ENCODE data around the gene CTSZ.
A peak's percentile ranks its signal among the peaks of the same experiment; 100 is the strongest.

CTSZ gene

DNA sequence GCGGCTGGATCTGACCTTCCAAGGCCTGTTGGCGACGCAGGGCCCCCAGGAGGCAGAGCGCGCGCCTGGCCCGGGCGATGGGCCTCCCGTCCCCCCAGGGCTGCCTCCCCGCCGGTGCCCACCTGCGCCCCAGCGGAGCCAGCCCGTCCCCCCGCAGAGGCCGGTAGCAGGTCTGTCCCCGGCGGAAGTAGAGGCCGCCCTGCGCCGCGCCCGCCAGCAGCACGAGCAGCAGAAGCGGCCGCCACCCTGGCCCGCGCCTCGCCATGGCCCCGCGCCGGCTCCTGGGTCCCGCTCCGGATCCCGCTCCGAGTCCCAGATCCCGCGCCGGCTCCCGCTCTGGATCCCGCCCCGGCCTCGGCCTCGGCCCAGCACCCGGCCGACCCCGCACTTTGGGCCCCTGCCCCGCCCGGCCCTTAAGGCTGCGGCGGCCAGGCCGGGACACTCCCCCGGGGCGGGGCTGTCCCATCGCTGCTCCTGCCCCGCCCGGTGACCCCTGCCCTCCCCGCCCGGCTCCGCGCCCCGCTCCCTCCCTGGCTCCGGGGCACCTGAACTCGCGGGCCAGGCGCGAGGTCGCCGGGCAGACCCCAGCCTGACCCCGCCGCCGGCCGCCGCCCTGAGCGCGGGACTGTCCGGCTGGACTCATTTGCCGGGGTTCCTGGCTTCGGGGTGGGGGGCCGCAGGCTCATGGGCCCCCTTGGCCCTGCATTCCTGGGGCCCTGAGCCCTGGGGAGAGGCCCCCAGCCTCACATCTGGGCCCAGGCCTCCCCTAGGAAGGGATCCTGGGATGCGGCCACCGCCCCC, at the start of gene CTSZ:
Gene CTSZ, minus strand, starts transcription at position 391 of the 801 bp plus-strand sequence. Its CDS starts 126 bp downstream, at position 265.
- DNase-seq (ENCODE audit: low spot score) = peak; percentile 88
- TF ChIP-seq, protein P1, sequence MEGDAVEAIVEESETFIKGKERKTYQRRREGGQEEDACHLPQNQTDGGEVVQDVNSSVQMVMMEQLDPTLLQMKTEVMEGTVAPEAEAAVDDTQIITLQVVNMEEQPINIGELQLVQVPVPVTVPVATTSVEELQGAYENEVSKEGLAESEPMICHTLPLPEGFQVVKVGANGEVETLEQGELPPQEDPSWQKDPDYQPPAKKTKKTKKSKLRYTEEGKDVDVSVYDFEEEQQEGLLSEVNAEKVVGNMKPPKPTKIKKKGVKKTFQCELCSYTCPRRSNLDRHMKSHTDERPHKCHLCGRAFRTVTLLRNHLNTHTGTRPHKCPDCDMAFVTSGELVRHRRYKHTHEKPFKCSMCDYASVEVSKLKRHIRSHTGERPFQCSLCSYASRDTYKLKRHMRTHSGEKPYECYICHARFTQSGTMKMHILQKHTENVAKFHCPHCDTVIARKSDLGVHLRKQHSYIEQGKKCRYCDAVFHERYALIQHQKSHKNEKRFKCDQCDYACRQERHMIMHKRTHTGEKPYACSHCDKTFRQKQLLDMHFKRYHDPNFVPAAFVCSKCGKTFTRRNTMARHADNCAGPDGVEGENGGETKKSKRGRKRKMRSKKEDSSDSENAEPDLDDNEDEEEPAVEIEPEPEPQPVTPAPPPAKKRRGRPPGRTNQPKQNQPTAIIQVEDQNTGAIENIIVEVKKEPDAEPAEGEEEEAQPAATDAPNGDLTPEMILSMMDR (IDR thresholded peaks at IDR 0.05; ENCODE audit: extremely low read depth, missing control alignments) = no peak

DNA sequence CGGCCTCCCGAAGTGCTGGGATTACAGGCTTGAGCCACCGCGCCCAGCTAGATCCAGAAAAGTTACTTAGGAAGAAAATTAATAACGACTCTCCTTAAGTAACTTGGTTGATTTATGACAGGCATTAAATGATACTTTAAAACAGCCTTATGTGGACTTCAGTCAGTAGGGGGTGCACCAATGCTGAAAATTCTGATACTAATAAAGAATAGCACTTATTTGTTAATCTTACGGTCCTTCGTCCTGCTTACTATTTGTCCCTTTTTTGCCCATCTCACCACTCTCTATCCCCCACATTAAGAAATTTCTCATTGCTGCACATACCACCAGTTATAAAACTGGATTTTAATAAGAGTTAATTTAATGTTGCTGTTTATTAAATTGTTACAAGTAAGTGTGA, 48.2 kb upstream of the CTSZ start:
- no peak for DNase-seq (ENCODE audit: low spot score)

DNA sequence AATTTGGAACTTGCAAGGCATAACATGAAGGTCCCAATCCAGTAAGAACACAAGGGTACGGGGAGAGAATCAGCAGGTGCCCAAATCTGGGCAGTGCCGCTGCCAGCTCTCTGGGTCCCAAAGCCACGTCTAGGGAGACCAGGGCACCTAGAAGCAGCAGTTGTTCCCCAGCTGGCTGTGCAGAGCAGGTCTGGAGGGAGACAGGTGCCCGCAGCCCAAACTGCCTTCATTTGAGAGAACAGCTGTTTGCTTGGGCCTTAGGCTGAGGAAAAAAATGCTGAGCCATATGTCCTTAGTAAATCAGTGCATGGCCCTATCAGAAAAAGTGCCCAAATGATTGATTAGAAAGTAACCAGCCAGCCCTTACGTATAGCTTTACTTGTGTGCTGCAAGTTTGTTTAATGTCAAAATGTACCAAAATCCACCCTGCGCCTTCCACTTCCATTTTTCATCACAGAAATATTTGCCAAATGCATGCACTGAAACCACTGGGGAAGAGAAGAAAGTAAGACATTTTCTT, 44.7 kb upstream of the CTSZ start:
- no peak for DNase-seq (ENCODE audit: low spot score)
- TF ChIP-seq, protein P1 (IDR thresholded peaks at IDR 0.05; ENCODE audit: extremely low read depth, missing control alignments) = no peak

More for the DNA sequence above, 48.2 kb upstream of the CTSZ start:
- TF ChIP-seq, protein P1 (IDR thresholded peaks at IDR 0.05; ENCODE audit: extremely low read depth, missing control alignments) = no peak

DNA sequence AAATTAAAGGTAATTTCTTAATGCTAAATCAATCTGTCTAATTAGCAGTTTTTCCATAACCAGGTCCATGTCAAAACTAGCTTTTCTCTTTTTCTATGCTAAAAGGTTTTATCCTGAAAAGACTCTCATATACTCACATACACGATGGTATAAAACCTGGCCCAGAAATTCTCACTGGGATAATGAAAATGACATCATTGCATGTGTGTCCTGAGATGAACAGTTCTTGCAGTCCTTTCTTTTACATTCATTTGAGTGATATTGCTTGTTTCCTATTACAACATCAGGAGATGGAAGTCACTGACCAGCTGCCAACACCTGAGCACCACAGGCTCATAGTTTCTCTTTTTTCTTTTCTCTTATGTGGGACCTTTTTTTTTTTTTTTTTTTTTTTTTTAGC, 43.4 kb upstream of the CTSZ start:
- DNase-seq (ENCODE audit: low spot score) = no peak
- TF ChIP-seq, protein P1 (IDR thresholded peaks at IDR 0.05; ENCODE audit: extremely low read depth, missing control alignments) = no peak

DNA sequence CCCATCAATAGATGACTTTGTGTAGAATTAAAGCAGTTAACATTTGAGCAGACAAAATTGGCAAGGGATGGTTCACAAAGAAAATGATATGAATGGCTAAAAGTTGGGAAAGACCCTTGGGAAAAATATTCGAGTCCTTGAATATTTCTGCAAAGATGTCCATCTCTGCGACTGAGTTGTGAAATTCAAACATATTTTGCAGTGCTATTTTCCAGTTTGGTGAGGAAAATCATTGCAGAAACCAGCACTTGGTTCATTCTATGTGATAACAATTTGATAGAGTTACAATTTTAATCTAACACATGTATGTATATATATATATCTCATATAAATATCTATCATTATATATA, 41.6 kb upstream of the CTSZ start:
- DNase-seq (ENCODE audit: low spot score) = no peak
- TF ChIP-seq, protein P1 (IDR thresholded peaks at IDR 0.05; ENCODE audit: extremely low read depth, missing control alignments) = no peak

DNA sequence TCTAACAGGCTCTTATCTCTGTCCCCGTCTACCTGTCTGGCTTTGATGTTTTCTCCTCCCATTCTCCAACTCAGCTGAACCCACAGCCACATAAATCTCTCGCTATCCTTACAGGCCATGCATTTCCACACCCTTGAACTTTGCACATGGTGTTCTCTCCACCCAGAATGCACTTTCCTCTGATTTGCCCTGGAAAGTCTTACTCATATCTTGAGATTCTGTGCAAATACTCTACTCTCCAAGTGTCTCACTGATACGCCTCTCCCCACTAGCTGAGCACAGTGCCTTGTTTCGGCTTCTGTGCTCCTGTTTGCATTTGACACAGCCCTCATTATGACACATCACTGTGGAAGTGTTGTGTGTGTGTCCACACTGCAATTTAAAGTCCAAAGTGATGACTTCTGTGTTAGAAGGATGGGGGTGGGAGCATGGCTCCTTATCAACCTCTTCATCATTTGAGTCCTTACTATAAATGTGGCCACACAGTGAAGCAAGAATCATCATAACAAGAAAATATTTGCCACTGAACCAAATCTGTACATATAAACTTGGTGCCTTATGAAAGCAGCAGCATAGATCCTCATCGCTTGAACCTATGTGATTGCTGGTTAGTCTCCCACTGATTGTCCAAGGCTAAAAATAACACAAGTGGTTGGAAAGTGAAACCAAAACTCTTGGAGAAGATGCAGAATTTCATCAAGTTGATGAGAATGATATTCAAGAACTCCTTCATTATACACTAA, 41.1 kb upstream of the CTSZ start:
- TF ChIP-seq, protein P1 (IDR thresholded peaks at IDR 0.05; ENCODE audit: extremely low read depth, missing control alignments) = no peak
- DNase-seq (ENCODE audit: low spot score) = no peak

DNA sequence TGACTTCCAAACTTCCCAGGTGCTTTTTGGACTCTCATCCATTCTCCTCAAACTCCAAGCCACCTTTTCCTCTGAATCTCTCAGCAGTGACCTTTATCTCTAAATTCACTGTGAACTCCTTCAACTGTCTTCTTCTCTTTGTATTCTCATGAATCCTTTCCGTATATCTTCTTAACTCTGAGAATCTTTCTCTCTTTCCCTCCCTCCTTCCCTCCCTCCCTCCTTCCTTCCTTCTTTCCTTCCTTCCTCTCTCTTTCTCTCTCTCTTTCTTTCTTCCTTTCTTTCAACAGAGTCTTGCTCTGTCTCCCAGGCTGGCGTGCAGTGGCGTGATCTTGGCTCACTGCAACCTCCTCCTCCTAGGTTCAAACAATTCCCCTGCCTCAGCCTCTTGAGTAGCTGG, 39.8 kb upstream of the CTSZ start:
- DNase-seq (ENCODE audit: low spot score) = no peak
- TF ChIP-seq, protein P1 (IDR thresholded peaks at IDR 0.05; ENCODE audit: extremely low read depth, missing control alignments) = no peak

Measured in GM20000 (cell line).